DMS 273 treated with DMSO at 0.1 percent for 48 hours (cell line): ENCODE data around the gene ENOPH1.
A peak's percentile ranks its signal among the peaks of the same experiment; 100 is the strongest.

Source experiments
- DNase-seq: peaks from one replicate; lab custom pipeline; 2025; lab: John Stamatoyannopoulos, UW

Gene ENOPH1

GRCh38 chr4:82428526-82428968 lies 1.8 kb upstream of the ENOPH1 start:
- no peak for DNase-seq

- peak; percentile 62 for DNase-seq
Measured at GRCh38 chr4:82428969-82429727, 1.2 kb upstream of the ENOPH1 start.

GRCh38 chr4:82429728-82430192 lies 630 bp upstream of the ENOPH1 start:
- no peak for DNase-seq

- DNase-seq = no peak
Measured at GRCh38 chr4:82430964-82431745, 765 bp downstream of the ENOPH1 start.

GRCh38 chr4:82431831-82432230 lies 1.4 kb downstream of the ENOPH1 start:
- DNase-seq = no peak

GRCh38 chr4:82432596-82432995 lies 2.2 kb downstream of the ENOPH1 start:
- DNase-seq = no peak

- DNase-seq = no peak
Measured at GRCh38 chr4:82433791-82434190, 3.4 kb downstream of the ENOPH1 start.

- DNase-seq = no peak
Measured at GRCh38 chr4:82434949-82435348, 4.6 kb downstream of the ENOPH1 start.

GRCh38 chr4:82436130-82436529 lies 5.7 kb downstream of the ENOPH1 start:
- no peak for DNase-seq

- no peak for DNase-seq
Measured at GRCh38 chr4:82436780-82437179, 6.4 kb downstream of the ENOPH1 start.

GRCh38 chr4:82437285-82438005 lies 7.1 kb downstream of the ENOPH1 start:
- no peak for DNase-seq

- no peak for DNase-seq
Measured at GRCh38 chr4:82439088-82439487, 8.7 kb downstream of the ENOPH1 start.

GRCh38 chr4:82447886-82448285 lies 17.5 kb downstream of the ENOPH1 start:
- no peak for DNase-seq

- no peak for DNase-seq
Measured at GRCh38 chr4:82450966-82451755, 20.8 kb downstream of the ENOPH1 start.

- DNase-seq = no peak
Measured at GRCh38 chr4:82452026-82452425, 21.6 kb downstream of the ENOPH1 start.

- DNase-seq = no peak
Measured at GRCh38 chr4:82457266-82457665, 26.9 kb downstream of the ENOPH1 start.

- DNase-seq = no peak
Measured at GRCh38 chr4:82458729-82459128, 28.3 kb downstream of the ENOPH1 start.

GRCh38 chr4:82461710-82462109 lies 31.3 kb downstream of the ENOPH1 start:
- no peak for DNase-seq

- DNase-seq = peak; percentile 56
Measured at GRCh38 chr4:82462415-82462831, 32.0 kb downstream of the ENOPH1 start.

GRCh38 chr4:82463221-82463620 lies 32.8 kb downstream of the ENOPH1 start:
- no peak for DNase-seq

GRCh38 chr4:82467471-82467870 lies 37.1 kb downstream of the ENOPH1 start:
- no peak for DNase-seq
